HT1080 (cell line): ENCODE measurements around the gene NKX2-4. TPM values are rescaled to one million over a fixed set of nuclear protein-coding genes. Genes with fewer than 3 reads are reported as not detected.
A peak's percentile ranks its signal among the peaks of the same experiment; 100 is the strongest.

Experiments used
- DNase-seq: peaks from one replicate; pipeline ENCODE4 v3.0.0-alpha.2; 2015; ENCODE audit warnings: low read depth
- small RNA-seq: library from RNA; depleted of rRNA; stranded (forward); fragments of <200 nt; gene quantifications from one replicate; pipeline ENCODE3, GENCODE V24; 2014
- total RNA-seq: library from RNA; depleted of rRNA; stranded (reverse); fragments of >200 nt; shearing (Covaris generic); gene quantifications from 2 replicates; pipeline ENCODE4 v1.2.3, GENCODE V29; 2014; rRNA removed

Gene NKX2-4
- total RNA-seq, 1 experiment from 2014 or later = 1.8 TPM

DNA sequence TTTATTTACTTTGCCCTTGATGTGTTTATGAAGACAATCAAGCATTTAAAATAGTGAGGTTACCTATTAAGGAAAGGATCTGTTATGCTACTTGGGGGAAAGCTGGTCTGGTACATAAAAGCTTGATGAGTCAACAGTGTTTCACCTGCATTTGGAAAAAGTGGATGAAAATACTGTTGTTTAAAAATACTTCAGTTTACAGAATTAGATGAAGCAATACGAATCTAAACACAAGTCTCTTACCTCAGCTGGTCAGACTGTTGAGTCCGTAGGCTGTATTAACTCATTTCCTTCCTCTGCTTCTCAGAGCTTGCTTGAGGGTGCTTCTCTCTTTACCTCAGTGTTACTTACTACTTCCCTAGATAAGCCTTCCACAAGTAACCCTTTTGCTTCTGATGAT is 36.1 kb downstream of the NKX2-4 start:
- peak; percentile 33 for DNase-seq

DNA sequence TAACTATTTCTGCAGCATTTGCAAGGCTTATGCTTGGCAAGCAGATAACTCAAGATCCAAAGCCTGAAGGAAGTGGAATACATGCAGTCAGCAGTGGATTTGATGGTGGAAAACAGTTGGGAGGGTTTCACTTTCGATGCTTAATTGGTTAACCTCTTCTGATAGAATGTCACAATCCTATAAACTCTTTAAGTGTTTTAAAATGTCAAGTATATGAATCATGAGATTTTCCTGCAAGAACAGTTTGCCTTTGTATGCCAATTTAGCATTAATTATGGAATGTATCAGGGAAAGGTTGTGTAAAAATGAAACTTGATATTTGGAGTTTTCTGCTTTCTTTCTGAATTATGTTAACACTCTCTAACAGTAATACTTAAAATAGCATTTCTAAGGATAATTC is 36.6 kb downstream of the NKX2-4 start:
- DNase-seq = peak; percentile 6

GRCh38 chr20:21358737-21359136 is 38.6 kb downstream of the NKX2-4 start:
- DNase-seq = no peak

DNA sequence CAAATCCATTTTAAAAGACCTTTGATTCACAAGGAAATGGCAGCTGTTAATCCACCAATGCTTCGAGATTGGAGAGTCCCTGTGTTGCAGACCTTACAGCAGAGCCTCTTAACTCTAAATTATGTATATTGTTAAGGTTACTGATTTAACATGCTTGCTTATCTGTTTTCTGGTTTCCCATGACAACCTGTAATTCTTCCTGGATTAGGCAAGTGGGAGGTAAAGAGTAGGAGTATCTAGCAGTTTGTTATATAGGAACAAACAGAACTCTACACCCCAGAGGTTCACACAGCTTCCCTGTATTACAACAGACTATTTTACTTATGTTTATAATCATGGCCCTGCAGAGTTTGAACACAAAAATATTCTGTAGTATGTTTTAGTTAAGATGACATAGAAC is 39.5 kb downstream of the NKX2-4 start:
- no peak for DNase-seq

- DNase-seq = no peak
Observed at GRCh38 chr20:21356386-21356785, 40.9 kb downstream of the NKX2-4 start.

DNA sequence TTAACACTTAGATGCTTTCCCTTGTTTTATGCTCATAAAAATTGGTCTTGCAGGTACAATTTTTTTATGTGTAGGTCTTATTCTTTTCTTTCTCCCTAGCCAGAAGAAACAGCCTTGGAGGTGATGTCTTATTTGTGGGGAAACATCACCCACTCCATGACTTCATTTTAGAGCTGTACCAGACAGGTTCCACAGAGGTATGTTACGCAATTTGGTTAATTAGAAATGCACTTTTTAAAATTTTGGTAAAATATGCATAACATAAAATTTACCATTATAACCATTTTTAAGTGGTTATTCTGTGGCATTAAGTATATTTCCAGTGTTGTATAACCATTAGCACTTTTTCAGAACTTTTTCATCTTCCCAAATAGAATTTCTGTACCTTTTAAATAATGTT is 41.3 kb downstream of the NKX2-4 start:
- no peak for DNase-seq

DNA sequence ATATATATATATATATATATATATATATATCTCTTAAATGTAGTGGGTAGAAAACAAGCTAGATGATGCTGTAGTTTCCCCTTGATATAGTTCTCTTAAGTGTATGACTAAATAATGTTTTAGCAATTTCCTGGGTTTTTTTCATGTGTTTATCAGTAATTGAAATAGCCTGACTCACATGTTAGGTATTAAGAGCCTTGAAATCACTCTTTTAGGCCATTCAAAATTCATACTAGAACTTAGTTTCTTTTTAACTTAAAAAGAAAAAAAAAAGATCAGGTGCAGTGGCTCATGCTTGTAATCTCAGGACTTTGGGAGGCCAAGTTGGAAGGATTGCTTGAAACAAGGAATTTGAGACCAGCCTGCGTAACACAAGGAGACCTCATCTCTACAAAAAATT is 44.1 kb downstream of the NKX2-4 start:
- peak; percentile 27 for DNase-seq

GRCh38 chr20:21352703-21353102 is 44.6 kb downstream of the NKX2-4 start:
- DNase-seq = peak; percentile 12

Small RNAs within 50 kb of the gene (small RNA-seq; reads per million reads assigned to genes)
- not detected for gene RN7SKP140

Other genes starting within 250 kb of the NKX2-4 start
- gene XRN2, start 94.2 kb downstream of the NKX2-4 start, total RNA-seq = 114 and 118 TPM in 2 replicates
- gene NKX2-2, start 116.5 kb upstream of the NKX2-4 start, total RNA-seq = 0.13 TPM in 1 of 2 replicates, not detected in the other